ENCODE measurements around the gene AGTRAP. TPM values are rescaled to one million over a fixed set of nuclear protein-coding genes. Genes with fewer than 3 reads are reported as not detected.

Gene AGTRAP
- total and polyA plus RNA-seq, 4 donors: 37.0 to 266 (median 83.3) TPM

GRCh38 chr1:11748294-11749202, 12.6 kb downstream of the AGTRAP start:
- Histone ChIP-seq H3K4me3 (no peak overlapping the region), H3K9me3 (ENCODE audit: control insufficient read depth in 4 of 4, insufficient read depth in 3 of 4, low read length in 3 of 4) (no peaks in the 10 kb centered on the region), H3K36me3 (ENCODE audit: control insufficient read depth in 4 of 4, insufficient read depth in 4 of 4, low read length in 4 of 4) (peaks cover 0 to 52% (median 5%) of the 10 kb centered on the region in 4 donors), H3K9ac (ENCODE audit: insufficient read depth in 1 of 2, low read length in 2 of 2) (no peak overlapping the region), H3K27ac (ENCODE audit: low read depth in 1 of 2, low read length in 1 of 2) (no peak overlapping the region), H3K27me3 (ENCODE audit: control insufficient read depth in 3 of 3, insufficient read depth in 3 of 3, low read length in 2 of 3) (no peaks in the 10 kb centered on the region), H3K4me1 (ENCODE audit: control insufficient read depth in 5 of 5, insufficient read depth in 5 of 5, low read length in 5 of 5) (no peaks in the 10 kb centered on the region)
- WGBS, 2 donors: 91 to 95% methylated on average over 27 of the region's 27 CpGs
- TF ChIP-seq CTCF (IDR thresholded peaks at IDR 0.05; ENCODE audit: control extremely low read depth, extremely low read depth): no peak
- ATAC-seq (ENCODE audit: insufficient read depth, low FRiP score) (no peak), DNase-seq (no peak)

- ATAC-seq (ENCODE audit: insufficient read depth, low FRiP score) (no peak), DNase-seq (no peak)
- no peak overlapping the region for H3K27ac ChIP-seq (ENCODE audit: low read depth in 1 of 2, low read length in 1 of 2)
- no peaks in the 10 kb centered on the region for H3K9me3 ChIP-seq (ENCODE audit: control insufficient read depth in 4 of 4, insufficient read depth in 3 of 4, low read length in 3 of 4)
- WGBS, 2 donors: 73 to 78% methylated on average over 9 of the region's 9 CpGs
- no peak overlapping the region for H3K9ac ChIP-seq (ENCODE audit: insufficient read depth in 1 of 2, low read length in 2 of 2)
- peak; percentile 11 for TF ChIP-seq CTCF (IDR thresholded peaks at IDR 0.05; ENCODE audit: control extremely low read depth, extremely low read depth)
- no peaks in the 10 kb centered on the region for H3K27me3 ChIP-seq (ENCODE audit: control insufficient read depth in 3 of 3, insufficient read depth in 3 of 3, low read length in 2 of 3)
- peaks cover 0 to 50% (median 5%) of the 10 kb centered on the region in 4 donors for H3K36me3 ChIP-seq (ENCODE audit: control insufficient read depth in 4 of 4, insufficient read depth in 4 of 4, low read length in 4 of 4)
- H3K4me1 ChIP-seq (ENCODE audit: control insufficient read depth in 5 of 5, insufficient read depth in 5 of 5, low read length in 5 of 5): no peaks in the 10 kb centered on the region
- no peak overlapping the region for H3K4me3 ChIP-seq
Observed at GRCh38 chr1:11749203-11749689, 13.3 kb downstream of the AGTRAP start.

- Histone ChIP-seq H3K9me3 (ENCODE audit: control insufficient read depth in 4 of 4, insufficient read depth in 3 of 4, low read length in 3 of 4) (no peaks in the 10 kb centered on the region), H3K27me3 (ENCODE audit: control insufficient read depth in 3 of 3, insufficient read depth in 3 of 3, low read length in 2 of 3) (no peaks in the 10 kb centered on the region), H3K9ac (ENCODE audit: insufficient read depth in 1 of 2, low read length in 2 of 2) (no peak overlapping the region), H3K4me1 (ENCODE audit: control insufficient read depth in 5 of 5, insufficient read depth in 5 of 5, low read length in 5 of 5) (no peaks in the 10 kb centered on the region), H3K27ac (ENCODE audit: low read depth in 1 of 2, low read length in 1 of 2) (no peak overlapping the region), H3K4me3 (no peak overlapping the region), H3K36me3 (ENCODE audit: control insufficient read depth in 4 of 4, insufficient read depth in 4 of 4, low read length in 4 of 4) (peaks cover 0 to 48% (median 5%) of the 10 kb centered on the region in 4 donors)
- TF ChIP-seq CTCF (IDR thresholded peaks at IDR 0.05; ENCODE audit: control extremely low read depth, extremely low read depth): no peak
- ATAC-seq (ENCODE audit: insufficient read depth, low FRiP score) (no peak), DNase-seq (no peak)
- 95 to 96% methylated on average over 15 of the region's 15 CpGs for WGBS, 2 donors
Observed at GRCh38 chr1:11749996-11750395, 14.1 kb downstream of the AGTRAP start.

Measured in lung (tissue), 12 donors.